NCI-H69 (cell line): ENCODE data around the gene GNG2.

Experiments used
- DNase-seq: peaks from one replicate; lab custom pipeline; 2025; lab: John Stamatoyannopoulos, UW

Gene GNG2

GRCh38 chr14:51856792-51857296 lies 3.6 kb upstream of the GNG2 start:
- DNase-seq, result no peak

GRCh38 chr14:51859131-51859530 lies 1.3 kb upstream of the GNG2 start:
- DNase-seq, result no peak

- peak; percentile 66 for DNase-seq
Measured at GRCh38 chr14:51860825-51861499, 550 bp downstream of the GNG2 start.

- peak; percentile 87 for DNase-seq
Measured at GRCh38 chr14:51862176-51862796, 1.9 kb downstream of the GNG2 start.

- peak; percentile 85 for DNase-seq
Measured at GRCh38 chr14:51862860-51863259, 2.4 kb downstream of the GNG2 start.

GRCh38 chr14:51865953-51866747 lies 5.7 kb downstream of the GNG2 start:
- peak; percentile 45 for DNase-seq

GRCh38 chr14:51867741-51868140 lies 7.3 kb downstream of the GNG2 start:
- peak; percentile 51 for DNase-seq

GRCh38 chr14:51868405-51868804 lies 8.0 kb downstream of the GNG2 start:
- peak; percentile 34 for DNase-seq

- peak; percentile 46 for DNase-seq
Measured at GRCh38 chr14:51869411-51870100, 9.1 kb downstream of the GNG2 start.

GRCh38 chr14:51870606-51871005 lies 10.2 kb downstream of the GNG2 start:
- DNase-seq, result peak; percentile 37

- peak; percentile 83 for DNase-seq
Measured at GRCh38 chr14:51871846-51872245, 11.4 kb downstream of the GNG2 start.

GRCh38 chr14:51872396-51872795 lies 12.0 kb downstream of the GNG2 start:
- peak; percentile 88 for DNase-seq

GRCh38 chr14:51873221-51873893 lies 12.9 kb downstream of the GNG2 start:
- DNase-seq, result peak; percentile 95

GRCh38 chr14:51877810-51878209 lies 17.4 kb downstream of the GNG2 start:
- no peak for DNase-seq

- DNase-seq, result no peak
Measured at GRCh38 chr14:51879170-51879569, 18.8 kb downstream of the GNG2 start.

GRCh38 chr14:51880835-51881580 lies 20.6 kb downstream of the GNG2 start:
- peak; percentile 13 for DNase-seq

- no peak for DNase-seq
Measured at GRCh38 chr14:51881636-51882035, 21.2 kb downstream of the GNG2 start.

- no peak for DNase-seq
Measured at GRCh38 chr14:51883232-51883631, 22.8 kb downstream of the GNG2 start.

GRCh38 chr14:51884086-51884927 lies 23.9 kb downstream of the GNG2 start:
- peak; percentile 54 for DNase-seq

- peak; percentile 47 for DNase-seq
Measured at GRCh38 chr14:51889851-51890250, 29.4 kb downstream of the GNG2 start.
